NCI-H2196 (cell line): ENCODE results near the gene SLC12A7.
"Not testable (repeated sequence)": the region's sequence is repeated elsewhere in the genome, so short reads cannot be mapped to it uniquely, and the experiment has no call there.

Experiments
- DNase-seq: peaks from one replicate; lab custom pipeline; 2025; ENCODE audit not compliant: unreplicated experiment; lab: John Stamatoyannopoulos, UW

The SLC12A7 gene

GRCh38 chr5:1099926-1100663 lies 11.8 kb downstream of the SLC12A7 start:
- DNase-seq, result no peak

GRCh38 chr5:1098986-1099597 lies 12.8 kb downstream of the SLC12A7 start:
- no peak for DNase-seq

GRCh38 chr5:1097988-1098385 lies 13.9 kb downstream of the SLC12A7 start:
- not testable (repeated sequence) for DNase-seq

GRCh38 chr5:1097381-1097987 lies 14.4 kb downstream of the SLC12A7 start:
- no peak for DNase-seq

- DNase-seq, result no peak
These were observed 15.0 kb downstream of the SLC12A7 start for GRCh38 chr5:1096838-1097237.

- no peak for DNase-seq
These were observed 15.9 kb downstream of the SLC12A7 start for GRCh38 chr5:1095990-1096363.

- DNase-seq, result no peak
These were observed 16.4 kb downstream of the SLC12A7 start for GRCh38 chr5:1095302-1095989.

GRCh38 chr5:1094670-1095190 lies 17.1 kb downstream of the SLC12A7 start:
- no peak for DNase-seq

GRCh38 chr5:1093361-1093760 lies 18.5 kb downstream of the SLC12A7 start:
- no peak for DNase-seq

- no peak for DNase-seq
These were observed 19.7 kb downstream of the SLC12A7 start for GRCh38 chr5:1092122-1092521.

GRCh38 chr5:1091632-1092031 lies 20.2 kb downstream of the SLC12A7 start:
- DNase-seq, result no peak

GRCh38 chr5:1090538-1090937 lies 21.3 kb downstream of the SLC12A7 start:
- no peak for DNase-seq

GRCh38 chr5:1089621-1090040 lies 22.2 kb downstream of the SLC12A7 start:
- no peak for DNase-seq

GRCh38 chr5:1089146-1089545 lies 22.7 kb downstream of the SLC12A7 start:
- no peak for DNase-seq

- DNase-seq, result no peak
These were observed 23.1 kb downstream of the SLC12A7 start for GRCh38 chr5:1088726-1089125.

GRCh38 chr5:1088031-1088430 lies 23.8 kb downstream of the SLC12A7 start:
- DNase-seq, result no peak

- DNase-seq, result no peak
These were observed 24.4 kb downstream of the SLC12A7 start for GRCh38 chr5:1087428-1087827.

GRCh38 chr5:1086871-1087270 lies 25.0 kb downstream of the SLC12A7 start:
- DNase-seq, result no peak

- DNase-seq, result no peak
These were observed 25.7 kb downstream of the SLC12A7 start for GRCh38 chr5:1086137-1086536.

- DNase-seq, result no peak
These were observed 26.5 kb downstream of the SLC12A7 start for GRCh38 chr5:1085391-1085790.

GRCh38 chr5:1083823-1084605 lies 27.8 kb downstream of the SLC12A7 start:
- DNase-seq, result no peak
